Measurements from ENCODE around the gene FAM163B. TPM values are rescaled to one million over a fixed set of nuclear protein-coding genes. Genes with fewer than 3 reads are reported as not detected.

Gene FAM163B
- total and polyA plus RNA-seq, 2 experiments from 2014 or later, result 0.60 to 1.3 TPM

DNA sequence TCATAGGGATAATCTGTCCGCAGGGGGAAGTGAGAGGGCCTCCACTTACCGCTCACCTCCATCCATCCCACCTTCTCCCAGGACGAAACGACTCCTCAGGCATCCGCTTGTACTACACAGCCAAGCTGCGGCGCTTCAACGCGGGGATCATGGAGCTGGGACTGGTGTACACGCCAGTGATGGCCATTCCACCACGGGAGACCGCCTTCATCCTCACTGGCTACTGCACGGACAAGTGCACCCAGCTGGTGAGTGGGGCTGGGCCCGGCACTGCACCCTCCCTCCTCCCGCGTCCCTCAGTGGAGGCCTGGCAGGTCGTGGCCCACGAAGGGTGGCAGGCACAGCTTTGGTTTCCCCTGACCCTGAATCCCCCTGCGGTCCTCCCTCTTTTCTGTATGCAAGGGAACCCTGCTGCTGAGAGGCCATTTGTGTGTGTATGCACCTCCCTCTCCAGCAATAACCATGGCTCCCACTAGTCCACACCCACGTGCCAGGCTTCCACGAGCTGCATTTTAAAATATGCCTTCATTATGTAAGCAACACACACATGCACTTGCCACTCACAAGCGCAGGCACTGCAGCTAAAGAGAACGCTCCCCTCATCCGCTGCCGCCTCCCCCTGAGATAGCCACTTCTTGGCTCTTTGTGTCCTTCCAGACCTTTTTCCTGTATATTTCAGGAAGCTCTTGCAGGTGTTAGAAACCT lies 38.7 kb upstream of the FAM163B start:
- no peaks in the 10 kb centered on the region for H3F3A ChIP-seq (replicated peaks; ENCODE audit: low read depth)
- no peaks in the 10 kb centered on the region for H4K20me1 ChIP-seq (replicated peaks; ENCODE audit: insufficient read depth)
- H3K4me1 ChIP-seq (ENCODE audit: insufficient read depth), result no peaks in the 10 kb centered on the region
- no peaks in the 10 kb centered on the region for H3K9me2 ChIP-seq (ENCODE audit: insufficient read depth)
- Mint-ChIP-seq H3K4me3 (no peak overlapping the region), H3K27ac (no peak overlapping the region), H3K4me1 (peaks cover 3% of the 10 kb centered on the region; the same call in 2 of the 3 replicates), H3K36me3 (ENCODE audit: low read depth) (no peaks in the 10 kb centered on the region), H3K27me3 (ENCODE audit: insufficient read depth, low read depth, poor library complexity) (peaks cover 1% of the 10 kb centered on the region), H3K9me3 (no peaks in the 10 kb centered on the region)
- no peak for DNase-seq (ENCODE audit: low spot score)
- TF ChIP-seq, protein P1, sequence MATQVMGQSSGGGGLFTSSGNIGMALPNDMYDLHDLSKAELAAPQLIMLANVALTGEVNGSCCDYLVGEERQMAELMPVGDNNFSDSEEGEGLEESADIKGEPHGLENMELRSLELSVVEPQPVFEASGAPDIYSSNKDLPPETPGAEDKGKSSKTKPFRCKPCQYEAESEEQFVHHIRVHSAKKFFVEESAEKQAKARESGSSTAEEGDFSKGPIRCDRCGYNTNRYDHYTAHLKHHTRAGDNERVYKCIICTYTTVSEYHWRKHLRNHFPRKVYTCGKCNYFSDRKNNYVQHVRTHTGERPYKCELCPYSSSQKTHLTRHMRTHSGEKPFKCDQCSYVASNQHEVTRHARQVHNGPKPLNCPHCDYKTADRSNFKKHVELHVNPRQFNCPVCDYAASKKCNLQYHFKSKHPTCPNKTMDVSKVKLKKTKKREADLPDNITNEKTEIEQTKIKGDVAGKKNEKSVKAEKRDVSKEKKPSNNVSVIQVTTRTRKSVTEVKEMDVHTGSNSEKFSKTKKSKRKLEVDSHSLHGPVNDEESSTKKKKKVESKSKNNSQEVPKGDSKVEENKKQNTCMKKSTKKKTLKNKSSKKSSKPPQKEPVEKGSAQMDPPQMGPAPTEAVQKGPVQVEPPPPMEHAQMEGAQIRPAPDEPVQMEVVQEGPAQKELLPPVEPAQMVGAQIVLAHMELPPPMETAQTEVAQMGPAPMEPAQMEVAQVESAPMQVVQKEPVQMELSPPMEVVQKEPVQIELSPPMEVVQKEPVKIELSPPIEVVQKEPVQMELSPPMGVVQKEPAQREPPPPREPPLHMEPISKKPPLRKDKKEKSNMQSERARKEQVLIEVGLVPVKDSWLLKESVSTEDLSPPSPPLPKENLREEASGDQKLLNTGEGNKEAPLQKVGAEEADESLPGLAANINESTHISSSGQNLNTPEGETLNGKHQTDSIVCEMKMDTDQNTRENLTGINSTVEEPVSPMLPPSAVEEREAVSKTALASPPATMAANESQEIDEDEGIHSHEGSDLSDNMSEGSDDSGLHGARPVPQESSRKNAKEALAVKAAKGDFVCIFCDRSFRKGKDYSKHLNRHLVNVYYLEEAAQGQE (IDR thresholded peaks at IDR 0.05; ENCODE audit: unreplicated experiment), result no peak
- TF ChIP-seq JUNB (IDR thresholded peaks at IDR 0.05; ENCODE audit: unreplicated experiment), result no peak
- no peak for TF ChIP-seq NANOG (IDR thresholded peaks at IDR 0.05; ENCODE audit: borderline replicate concordance)
- TF ChIP-seq EZH2 (IDR thresholded peaks at IDR 0.05; ENCODE audit: low read depth, unreplicated experiment), result no peak
- no peak for TF ChIP-seq EZH2phosphoT487 (IDR thresholded peaks at IDR 0.05; ENCODE audit: unreplicated experiment)
- TF ChIP-seq, protein P2, sequence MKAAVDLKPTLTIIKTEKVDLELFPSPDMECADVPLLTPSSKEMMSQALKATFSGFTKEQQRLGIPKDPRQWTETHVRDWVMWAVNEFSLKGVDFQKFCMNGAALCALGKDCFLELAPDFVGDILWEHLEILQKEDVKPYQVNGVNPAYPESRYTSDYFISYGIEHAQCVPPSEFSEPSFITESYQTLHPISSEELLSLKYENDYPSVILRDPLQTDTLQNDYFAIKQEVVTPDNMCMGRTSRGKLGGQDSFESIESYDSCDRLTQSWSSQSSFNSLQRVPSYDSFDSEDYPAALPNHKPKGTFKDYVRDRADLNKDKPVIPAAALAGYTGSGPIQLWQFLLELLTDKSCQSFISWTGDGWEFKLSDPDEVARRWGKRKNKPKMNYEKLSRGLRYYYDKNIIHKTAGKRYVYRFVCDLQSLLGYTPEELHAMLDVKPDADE (IDR thresholded peaks at IDR 0.05), result no peak
- no peak for TF ChIP-seq POLR2AphosphoS5 (IDR thresholded peaks at IDR 0.05; ENCODE audit: low read depth)
- TF ChIP-seq, protein P3, sequence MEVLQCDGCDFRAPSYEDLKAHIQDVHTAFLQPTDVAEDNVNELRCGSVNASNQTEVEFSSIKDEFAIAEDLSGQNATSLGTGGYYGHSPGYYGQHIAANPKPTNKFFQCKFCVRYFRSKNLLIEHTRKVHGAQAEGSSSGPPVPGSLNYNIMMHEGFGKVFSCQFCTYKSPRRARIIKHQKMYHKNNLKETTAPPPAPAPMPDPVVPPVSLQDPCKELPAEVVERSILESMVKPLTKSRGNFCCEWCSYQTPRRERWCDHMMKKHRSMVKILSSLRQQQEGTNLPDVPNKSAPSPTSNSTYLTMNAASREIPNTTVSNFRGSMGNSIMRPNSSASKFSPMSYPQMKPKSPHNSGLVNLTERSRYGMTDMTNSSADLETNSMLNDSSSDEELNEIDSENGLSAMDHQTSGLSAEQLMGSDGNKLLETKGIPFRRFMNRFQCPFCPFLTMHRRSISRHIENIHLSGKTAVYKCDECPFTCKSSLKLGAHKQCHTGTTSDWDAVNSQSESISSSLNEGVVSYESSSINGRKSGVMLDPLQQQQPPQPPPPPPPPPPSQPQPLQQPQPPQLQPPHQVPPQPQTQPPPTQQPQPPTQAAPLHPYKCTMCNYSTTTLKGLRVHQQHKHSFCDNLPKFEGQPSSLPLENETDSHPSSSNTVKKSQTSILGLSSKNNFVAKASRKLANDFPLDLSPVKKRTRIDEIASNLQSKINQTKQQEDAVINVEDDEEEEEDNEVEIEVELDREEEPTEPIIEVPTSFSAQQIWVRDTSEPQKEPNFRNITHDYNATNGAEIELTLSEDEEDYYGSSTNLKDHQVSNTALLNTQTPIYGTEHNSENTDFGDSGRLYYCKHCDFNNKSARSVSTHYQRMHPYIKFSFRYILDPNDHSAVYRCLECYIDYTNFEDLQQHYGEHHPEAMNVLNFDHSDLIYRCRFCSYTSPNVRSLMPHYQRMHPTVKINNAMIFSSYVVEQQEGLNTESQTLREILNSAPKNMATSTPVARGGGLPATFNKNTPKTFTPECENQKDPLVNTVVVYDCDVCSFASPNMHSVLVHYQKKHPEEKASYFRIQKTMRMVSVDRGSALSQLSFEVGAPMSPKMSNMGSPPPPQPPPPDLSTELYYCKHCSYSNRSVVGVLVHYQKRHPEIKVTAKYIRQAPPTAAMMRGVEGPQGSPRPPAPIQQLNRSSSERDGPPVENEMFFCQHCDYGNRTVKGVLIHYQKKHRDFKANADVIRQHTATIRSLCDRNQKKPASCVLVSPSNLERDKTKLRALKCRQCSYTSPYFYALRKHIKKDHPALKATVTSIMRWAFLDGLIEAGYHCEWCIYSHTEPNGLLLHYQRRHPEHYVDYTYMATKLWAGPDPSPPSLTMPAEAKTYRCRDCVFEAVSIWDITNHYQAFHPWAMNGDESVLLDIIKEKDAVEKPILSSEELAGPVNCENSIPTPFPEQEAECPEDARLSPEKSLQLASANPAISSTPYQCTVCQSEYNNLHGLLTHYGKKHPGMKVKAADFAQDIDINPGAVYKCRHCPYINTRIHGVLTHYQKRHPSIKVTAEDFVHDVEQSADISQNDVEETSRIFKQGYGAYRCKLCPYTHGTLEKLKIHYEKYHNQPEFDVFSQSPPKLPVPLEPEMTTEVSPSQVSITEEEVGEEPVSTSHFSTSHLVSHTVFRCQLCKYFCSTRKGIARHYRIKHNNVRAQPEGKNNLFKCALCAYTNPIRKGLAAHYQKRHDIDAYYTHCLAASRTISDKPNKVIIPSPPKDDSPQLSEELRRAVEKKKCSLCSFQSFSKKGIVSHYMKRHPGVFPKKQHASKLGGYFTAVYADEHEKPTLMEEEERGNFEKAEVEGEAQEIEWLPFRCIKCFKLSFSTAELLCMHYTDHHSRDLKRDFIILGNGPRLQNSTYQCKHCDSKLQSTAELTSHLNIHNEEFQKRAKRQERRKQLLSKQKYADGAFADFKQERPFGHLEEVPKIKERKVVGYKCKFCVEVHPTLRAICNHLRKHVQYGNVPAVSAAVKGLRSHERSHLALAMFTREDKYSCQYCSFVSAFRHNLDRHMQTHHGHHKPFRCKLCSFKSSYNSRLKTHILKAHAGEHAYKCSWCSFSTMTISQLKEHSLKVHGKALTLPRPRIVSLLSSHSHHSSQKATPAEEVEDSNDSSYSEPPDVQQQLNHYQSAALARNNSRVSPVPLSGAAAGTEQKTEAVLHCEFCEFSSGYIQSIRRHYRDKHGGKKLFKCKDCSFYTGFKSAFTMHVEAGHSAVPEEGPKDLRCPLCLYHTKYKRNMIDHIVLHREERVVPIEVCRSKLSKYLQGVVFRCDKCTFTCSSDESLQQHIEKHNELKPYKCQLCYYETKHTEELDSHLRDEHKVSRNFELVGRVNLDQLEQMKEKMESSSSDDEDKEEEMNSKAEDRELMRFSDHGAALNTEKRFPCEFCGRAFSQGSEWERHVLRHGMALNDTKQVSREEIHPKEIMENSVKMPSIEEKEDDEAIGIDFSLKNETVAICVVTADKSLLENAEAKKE (CRISPR knock-in tag; IDR thresholded peaks at IDR 0.05), result no peak
- TF ChIP-seq, protein P4, sequence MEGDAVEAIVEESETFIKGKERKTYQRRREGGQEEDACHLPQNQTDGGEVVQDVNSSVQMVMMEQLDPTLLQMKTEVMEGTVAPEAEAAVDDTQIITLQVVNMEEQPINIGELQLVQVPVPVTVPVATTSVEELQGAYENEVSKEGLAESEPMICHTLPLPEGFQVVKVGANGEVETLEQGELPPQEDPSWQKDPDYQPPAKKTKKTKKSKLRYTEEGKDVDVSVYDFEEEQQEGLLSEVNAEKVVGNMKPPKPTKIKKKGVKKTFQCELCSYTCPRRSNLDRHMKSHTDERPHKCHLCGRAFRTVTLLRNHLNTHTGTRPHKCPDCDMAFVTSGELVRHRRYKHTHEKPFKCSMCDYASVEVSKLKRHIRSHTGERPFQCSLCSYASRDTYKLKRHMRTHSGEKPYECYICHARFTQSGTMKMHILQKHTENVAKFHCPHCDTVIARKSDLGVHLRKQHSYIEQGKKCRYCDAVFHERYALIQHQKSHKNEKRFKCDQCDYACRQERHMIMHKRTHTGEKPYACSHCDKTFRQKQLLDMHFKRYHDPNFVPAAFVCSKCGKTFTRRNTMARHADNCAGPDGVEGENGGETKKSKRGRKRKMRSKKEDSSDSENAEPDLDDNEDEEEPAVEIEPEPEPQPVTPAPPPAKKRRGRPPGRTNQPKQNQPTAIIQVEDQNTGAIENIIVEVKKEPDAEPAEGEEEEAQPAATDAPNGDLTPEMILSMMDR (conservative IDR thresholded peaks at IDR 0.05; ENCODE audit: low read depth in 2 of 2), result no peak
- no peak for TF ChIP-seq ZNF331 (CRISPR knock-in tag; IDR thresholded peaks at IDR 0.05; ENCODE audit: low read depth)
- no peak for TF ChIP-seq STAT1 (IDR thresholded peaks at IDR 0.05; ENCODE audit: unreplicated experiment)
- no peak for TF ChIP-seq CREB1 (CRISPR knock-in tag; IDR thresholded peaks at IDR 0.05; ENCODE audit: low read depth)
- TF ChIP-seq ZNF114 (CRISPR knock-in tag; IDR thresholded peaks at IDR 0.05), result no peak
- no peak overlapping the region for H3K4me3 ChIP-seq
- H3K27me3 ChIP-seq (ENCODE audit: insufficient read depth), result no peaks in the 10 kb centered on the region
- no peak overlapping the region for H2AFZ ChIP-seq
- no peaks in the 10 kb centered on the region for H3K79me2 ChIP-seq (replicated peaks; ENCODE audit: insufficient read depth)
- no peak overlapping the region for H3K4me2 ChIP-seq
- no peak for ATAC-seq
- H3K36me3 ChIP-seq (ENCODE audit: insufficient read depth), result no peaks in the 10 kb centered on the region
- no peak overlapping the region for H3K27ac ChIP-seq (ENCODE audit: low read depth)
